GM12878 (cell line): ENCODE results near the gene ELL. TPM values are rescaled to one million over a fixed set of nuclear protein-coding genes. Genes with fewer than 3 reads are reported as not detected.

Source experiments
- BCL3 ChIP-seq: IDR thresholded peaks from 2 replicates; pipeline ENCODE4 v1.6.1; 2011; ENCODE audit warnings: borderline replicate concordance, low read depth, mild to moderate bottlenecking, moderate library complexity, low read length; ENCODE audit not compliant: insufficient read depth, poor library complexity, severe bottlenecking
- EED ChIP-seq: sonication (generic); IDR thresholded peaks from 2 replicates; pipeline ENCODE4 v1.6.1; 2016; ENCODE audit warnings: antibody characterized with exemption, low read depth
- IKZF2 ChIP-seq, 2 experiments: fragments of 450-650 bp; IDR thresholded peaks; 2 replicates each; pipeline ENCODE4 v1.6.1; 2017; ENCODE audit warnings: mild to moderate bottlenecking in 2 of 2, moderate library complexity in 2 of 2
- IRF4 ChIP-seq: IDR thresholded peaks from 2 replicates; pipeline ENCODE4 v1.6.1; 2011; ENCODE audit warnings: low read depth, low read length
- KDM1A ChIP-seq: fragments of 200-600 bp; sonication (generic); IDR thresholded peaks from 2 replicates; pipeline ENCODE4 v1.6.1; 2016; ENCODE audit warnings: borderline replicate concordance
- KLF5 ChIP-seq: fragments of 450-650 bp; IDR thresholded peaks from 2 replicates; pipeline ENCODE4 v1.6.1; 2014; ENCODE audit warnings: mild to moderate bottlenecking; ENCODE audit not compliant: partially characterized antibody
- NFYB ChIP-seq: IDR thresholded peaks from 2 replicates; pipeline ENCODE4 v1.6.1; 2011; ENCODE audit warnings: low read depth, mild to moderate bottlenecking, low read length, improper control_type of control experiment, moderate library complexity; ENCODE audit not compliant: insufficient read depth
- RAD21 ChIP-seq: IDR thresholded peaks from 2 replicates; pipeline ENCODE4 v1.6.1; 2011; ENCODE audit warnings: mild to moderate bottlenecking, low read depth, low read length, moderate library complexity; ENCODE audit not compliant: insufficient read depth
- RELA ChIP-seq: fragments of 450-650 bp; IDR thresholded peaks from 2 replicates; pipeline ENCODE4 v1.8.0; 2014; ENCODE audit warnings: borderline replicate concordance; ENCODE audit not compliant: partially characterized antibody
- TAF1 ChIP-seq: IDR thresholded peaks from 2 replicates; pipeline ENCODE4 v1.6.1; 2011; ENCODE audit warnings: mild to moderate bottlenecking, low read depth, low read length, borderline replicate concordance
- USF2 ChIP-seq: IDR thresholded peaks from 2 replicates; pipeline ENCODE4 v1.6.1; 2011; ENCODE audit warnings: low read depth, low read length, improper control_type of control experiment, borderline replicate concordance
- ZBED1 ChIP-seq: IDR thresholded peaks from 2 replicates; pipeline ENCODE4 v1.6.1; 2016; ENCODE audit warnings: borderline replicate concordance
- ZBTB33 ChIP-seq: fragments of 450-650 bp; IDR thresholded peaks from 2 replicates; pipeline ENCODE4 v1.6.1; 2017; ENCODE audit warnings: mild to moderate bottlenecking
- ZNF217 ChIP-seq: fragments of 450-650 bp; IDR thresholded peaks from 2 replicates; pipeline ENCODE4 v1.6.1; 2017; ENCODE audit warnings: antibody characterized with exemption, mild to moderate bottlenecking
- ZZZ3 ChIP-seq: IDR thresholded peaks from 2 replicates; pipeline ENCODE4 v1.6.1; 2011; ENCODE audit warnings: low read depth; ENCODE audit not compliant: control insufficient read depth, insufficient read length
- polyA plus RNA-seq, 11 experiments: library from polyadenylated mRNA; depleted of rRNA in 4 of 11; unstranded in 6 of 11; stranded (reverse) in 5 of 11; fragments of >200 nt; fragmentation: Nextera tagmentation in 4 of 11; fragmentation: Illumina TruSeq in 1 of 11; extraction: Ambion mirVana in 4 of 11; extraction: Trizol in 1 of 11; gene quantifications; 1 replicate in 1 of 11; 2 replicates in 10 of 11; pipeline versions ENCODE4 v1.2.1 to v1.2.3, GENCODE V29; 2011 to 2016; ENCODE audit warnings: inconsistent platforms in 2 of 11, missing spikeins in 2 of 11, low read depth in 1 of 11
- total RNA-seq, 4 experiments: library from RNA; depleted of rRNA in 3 of 4; stranded (reverse); fragments of >200 nt in 3 of 4; fragmentation: Illumina TruSeq in 1 of 4; extraction: Trizol in 1 of 4; gene quantifications; 2 replicates each; pipeline versions ENCODE4 v1.2.1 to v1.2.3, GENCODE V29; 2013 to 2021
- TF ChIP-seq, protein P1 (sequence below): fragments of 150-350 bp; IDR thresholded peaks from 2 replicates; pipeline ENCODE4 v1.6.1; 2014; ENCODE audit warnings: mild to moderate bottlenecking, low read depth, low read length
- TF ChIP-seq, protein P2 (sequence below): fragments of 450-650 bp; IDR thresholded peaks from 2 replicates; pipeline ENCODE4 v1.6.1; 2017; ENCODE audit warnings: borderline replicate concordance
- TF ChIP-seq, protein P3 (sequence below): fragments of 450-650 bp; IDR thresholded peaks from 2 replicates; pipeline ENCODE4 v1.6.1; 2017; ENCODE audit warnings: mild to moderate bottlenecking, moderate library complexity

ELL gene
- total and polyA plus RNA-seq, 10 of the 15 experiments (the other 5 are each of a cell fraction or from before 2014, with no cell fraction given) = 0.91 to 25.0 (median 9.1) TPM

- TF ChIP-seq USF2 = no peak; the same call in 1 of the 2 replicates
- TF ChIP-seq, protein P1, sequence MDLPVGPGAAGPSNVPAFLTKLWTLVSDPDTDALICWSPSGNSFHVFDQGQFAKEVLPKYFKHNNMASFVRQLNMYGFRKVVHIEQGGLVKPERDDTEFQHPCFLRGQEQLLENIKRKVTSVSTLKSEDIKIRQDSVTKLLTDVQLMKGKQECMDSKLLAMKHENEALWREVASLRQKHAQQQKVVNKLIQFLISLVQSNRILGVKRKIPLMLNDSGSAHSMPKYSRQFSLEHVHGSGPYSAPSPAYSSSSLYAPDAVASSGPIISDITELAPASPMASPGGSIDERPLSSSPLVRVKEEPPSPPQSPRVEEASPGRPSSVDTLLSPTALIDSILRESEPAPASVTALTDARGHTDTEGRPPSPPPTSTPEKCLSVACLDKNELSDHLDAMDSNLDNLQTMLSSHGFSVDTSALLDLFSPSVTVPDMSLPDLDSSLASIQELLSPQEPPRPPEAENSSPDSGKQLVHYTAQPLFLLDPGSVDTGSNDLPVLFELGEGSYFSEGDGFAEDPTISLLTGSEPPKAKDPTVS = no peak
- no peak; the same call in 1 of the 2 replicates for TF ChIP-seq TAF1
- TF ChIP-seq ZZZ3 = no peak
- TF ChIP-seq RAD21 = no peak
- TF ChIP-seq ZBED1 = no peak
- TF ChIP-seq BCL3 = no peak
- TF ChIP-seq IRF4 = peak; percentile 22; the same call in 1 of the 2 replicates
- no peak for TF ChIP-seq RELA
- peak; percentile 81 to 83 for TF ChIP-seq IKZF2 (IDR thresholded peaks at IDR 0.05)
- TF ChIP-seq EED = peak; percentile 91
- no peak for TF ChIP-seq KLF5
- TF ChIP-seq, protein P2, sequence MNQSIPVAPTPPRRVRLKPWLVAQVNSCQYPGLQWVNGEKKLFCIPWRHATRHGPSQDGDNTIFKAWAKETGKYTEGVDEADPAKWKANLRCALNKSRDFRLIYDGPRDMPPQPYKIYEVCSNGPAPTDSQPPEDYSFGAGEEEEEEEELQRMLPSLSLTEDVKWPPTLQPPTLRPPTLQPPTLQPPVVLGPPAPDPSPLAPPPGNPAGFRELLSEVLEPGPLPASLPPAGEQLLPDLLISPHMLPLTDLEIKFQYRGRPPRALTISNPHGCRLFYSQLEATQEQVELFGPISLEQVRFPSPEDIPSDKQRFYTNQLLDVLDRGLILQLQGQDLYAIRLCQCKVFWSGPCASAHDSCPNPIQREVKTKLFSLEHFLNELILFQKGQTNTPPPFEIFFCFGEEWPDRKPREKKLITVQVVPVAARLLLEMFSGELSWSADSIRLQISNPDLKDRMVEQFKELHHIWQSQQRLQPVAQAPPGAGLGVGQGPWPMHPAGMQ = no peak
- TF ChIP-seq ZBTB33 = no peak
- TF ChIP-seq KDM1A = no peak
- TF ChIP-seq NFYB = no peak
- TF ChIP-seq, protein P3, sequence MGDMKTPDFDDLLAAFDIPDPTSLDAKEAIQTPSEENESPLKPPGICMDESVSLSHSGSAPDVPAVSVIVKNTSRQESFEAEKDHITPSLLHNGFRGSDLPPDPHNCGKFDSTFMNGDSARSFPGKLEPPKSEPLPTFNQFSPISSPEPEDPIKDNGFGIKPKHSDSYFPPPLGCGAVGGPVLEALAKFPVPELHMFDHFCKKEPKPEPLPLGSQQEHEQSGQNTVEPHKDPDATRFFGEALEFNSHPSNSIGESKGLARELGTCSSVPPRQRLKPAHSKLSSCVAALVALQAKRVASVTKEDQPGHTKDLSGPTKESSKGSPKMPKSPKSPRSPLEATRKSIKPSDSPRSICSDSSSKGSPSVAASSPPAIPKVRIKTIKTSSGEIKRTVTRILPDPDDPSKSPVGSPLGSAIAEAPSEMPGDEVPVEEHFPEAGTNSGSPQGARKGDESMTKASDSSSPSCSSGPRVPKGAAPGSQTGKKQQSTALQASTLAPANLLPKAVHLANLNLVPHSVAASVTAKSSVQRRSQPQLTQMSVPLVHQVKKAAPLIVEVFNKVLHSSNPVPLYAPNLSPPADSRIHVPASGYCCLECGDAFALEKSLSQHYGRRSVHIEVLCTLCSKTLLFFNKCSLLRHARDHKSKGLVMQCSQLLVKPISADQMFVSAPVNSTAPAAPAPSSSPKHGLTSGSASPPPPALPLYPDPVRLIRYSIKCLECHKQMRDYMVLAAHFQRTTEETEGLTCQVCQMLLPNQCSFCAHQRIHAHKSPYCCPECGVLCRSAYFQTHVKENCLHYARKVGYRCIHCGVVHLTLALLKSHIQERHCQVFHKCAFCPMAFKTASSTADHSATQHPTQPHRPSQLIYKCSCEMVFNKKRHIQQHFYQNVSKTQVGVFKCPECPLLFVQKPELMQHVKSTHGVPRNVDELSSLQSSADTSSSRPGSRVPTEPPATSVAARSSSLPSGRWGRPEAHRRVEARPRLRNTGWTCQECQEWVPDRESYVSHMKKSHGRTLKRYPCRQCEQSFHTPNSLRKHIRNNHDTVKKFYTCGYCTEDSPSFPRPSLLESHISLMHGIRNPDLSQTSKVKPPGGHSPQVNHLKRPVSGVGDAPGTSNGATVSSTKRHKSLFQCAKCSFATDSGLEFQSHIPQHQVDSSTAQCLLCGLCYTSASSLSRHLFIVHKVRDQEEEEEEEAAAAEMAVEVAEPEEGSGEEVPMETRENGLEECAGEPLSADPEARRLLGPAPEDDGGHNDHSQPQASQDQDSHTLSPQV = no peak
- no peak for TF ChIP-seq ZNF217
Measured at GRCh38 chr19:18478545-18479311, 43.1 kb downstream of the ELL start (continued).
